ENCODE measurements around the gene EVL. TPM values are rescaled to one million over a fixed set of nuclear protein-coding genes. Genes with fewer than 3 reads are reported as not detected.
A peak's percentile ranks its signal among the peaks of the same experiment; 100 is the strongest.

The EVL gene
- total RNA-seq, 4 donors from 2014 or later: 22.8 to 86.4 (median 45.2) TPM

GRCh38 chr14:100140452-100141078 lies 75.3 kb downstream of the EVL start:
- H3K27ac ChIP-seq: peak overlapping the region in 2 of 4 donors; percentile 83 to 85
- peak in 3 of 5 experiments; percentile 9 to 54 (median 39) for TF ChIP-seq CTCF (IDR thresholded peaks at IDR 0.05)
- TF ChIP-seq POLR2AphosphoS5 (IDR thresholded peaks at IDR 0.05): no peak
- no peak overlapping the region for H3K4me3 ChIP-seq
- in situ Hi-C loops (cut with MboI; ENCODE audit: low pct_ligation_motif_present in 1 of 4, low pct_unique_long_range_greater_than_20kb in 1 of 4, low sequenced_read_pairs in 3 of 4): no loop called here
- DNase-seq: no peak
- intact Hi-C loops (cut with DNase I; ENCODE audit: low total_unique reads): no loop called here
- no peaks in the 10 kb centered on the region for H3K36me3 ChIP-seq
- no peaks in the 10 kb centered on the region for H3K27me3 ChIP-seq
- H3K4me1 ChIP-seq: peaks cover 11 to 48% (median 41%) of the 10 kb centered on the region in 4 donors
- no peaks in the 10 kb centered on the region for H3K9me3 ChIP-seq
- 72 to 100% methylated on average over 1 to 16 of the region's 16 CpGs for WGBS, 2 donors (ENCODE audit: low coverage in 1 of 2)

- Histone ChIP-seq H3K9me3 (no peaks in the 10 kb centered on the region), H3K36me3 (no peaks in the 10 kb centered on the region), H3K4me1 (peaks cover 16 to 53% (median 46%) of the 10 kb centered on the region in 4 donors), H3K4me3 (no peak overlapping the region), H3K27me3 (no peaks in the 10 kb centered on the region), H3K27ac (peak overlapping the region in 3 of 4 donors; percentile 79 to 85 (median 83))
- no peak for DNase-seq
- intact Hi-C loops (cut with DNase I; ENCODE audit: low total_unique reads): no loop called here
- TF ChIP-seq CTCF (IDR thresholded peaks at IDR 0.05) (no peak), EP300 (IDR thresholded peaks at IDR 0.05; ENCODE audit: low read depth) (no peak), POLR2A (IDR thresholded peaks at IDR 0.05) (no peak), POLR2AphosphoS5 (IDR thresholded peaks at IDR 0.05) (no peak)
- in situ Hi-C loops (cut with MboI; ENCODE audit: low pct_ligation_motif_present in 1 of 4, low pct_unique_long_range_greater_than_20kb in 1 of 4, low sequenced_read_pairs in 3 of 4): no loop called here
- 79% methylated on average over 7 of the region's 7 CpGs; no CpG with 5 or more reads in 1 of the 2 donors for WGBS, 2 donors (ENCODE audit: low coverage in 1 of 2)
Measured at GRCh38 chr14:100141098-100141497, 75.9 kb downstream of the EVL start.

- Histone ChIP-seq H3K4me3 (no peak overlapping the region), H3K27me3 (no peaks in the 10 kb centered on the region), H3K36me3 (no peaks in the 10 kb centered on the region), H3K9me3 (no peaks in the 10 kb centered on the region), H3K4me1 (peaks cover 25 to 66% (median 59%) of the 10 kb centered on the region in 4 donors), H3K27ac (peak overlapping the region; percentile 74 to 85 (median 81))
- no peak for TF ChIP-seq CTCF (IDR thresholded peaks at IDR 0.05)
- no peak for TF ChIP-seq EP300 (IDR thresholded peaks at IDR 0.05; ENCODE audit: low read depth)
- peak; percentile 53 for TF ChIP-seq POLR2A (IDR thresholded peaks at IDR 0.05)
- TF ChIP-seq POLR2AphosphoS5 (IDR thresholded peaks at IDR 0.05): peak; percentile 23 to 30 (median 27)
- intact Hi-C loops (cut with DNase I; ENCODE audit: low total_unique reads): no loop called here
- DNase-seq: peak; percentile 78
- in situ Hi-C loops (cut with MboI; ENCODE audit: low pct_ligation_motif_present in 1 of 4, low pct_unique_long_range_greater_than_20kb in 1 of 4, low sequenced_read_pairs in 3 of 4): no loop called here
- WGBS, 2 donors (ENCODE audit: low coverage in 1 of 2): 37% methylated on average over 13 of the region's 14 CpGs; no CpG with 5 or more reads in 1 of the 2 donors
Measured at GRCh38 chr14:100142073-100143040, 77.1 kb downstream of the EVL start.

- H3K36me3 ChIP-seq: no peaks in the 10 kb centered on the region
- no peak for DNase-seq
- peaks cover 25 to 77% (median 70%) of the 10 kb centered on the region in 4 donors for H3K4me1 ChIP-seq
- no peak for TF ChIP-seq POLR2AphosphoS5 (IDR thresholded peaks at IDR 0.05)
- TF ChIP-seq POLR2A (IDR thresholded peaks at IDR 0.05): no peak
- TF ChIP-seq EP300 (IDR thresholded peaks at IDR 0.05; ENCODE audit: low read depth): no peak
- no peak for TF ChIP-seq CTCF (IDR thresholded peaks at IDR 0.05)
- 94% methylated on average over 18 of the region's 18 CpGs; no CpG with 5 or more reads in 1 of the 2 donors for WGBS, 2 donors (ENCODE audit: low coverage in 1 of 2)
- intact Hi-C loops (cut with DNase I; ENCODE audit: low total_unique reads): no loop called here
- H3K27ac ChIP-seq: peak overlapping the region; percentile 74 to 85 (median 81)
- no peak overlapping the region for H3K4me3 ChIP-seq
- H3K9me3 ChIP-seq: no peaks in the 10 kb centered on the region
- in situ Hi-C loops (cut with MboI; ENCODE audit: low pct_ligation_motif_present in 1 of 4, low pct_unique_long_range_greater_than_20kb in 1 of 4, low sequenced_read_pairs in 3 of 4): no loop called here
- no peaks in the 10 kb centered on the region for H3K27me3 ChIP-seq
Measured at GRCh38 chr14:100143523-100143922, 78.3 kb downstream of the EVL start.
